HepG2 (cell line): ENCODE data around the gene RHOC. TPM values are rescaled to one million over a fixed set of nuclear protein-coding genes. Genes with fewer than 3 reads are reported as not detected.

ENCODE experiments used
- AGO2 ChIP-seq: fragments of 200-400 bp; formaldehyde crosslinking; optimal IDR thresholded peaks from 2 replicates; pipeline ENCODE3; 2017; ENCODE audit warnings: mild to moderate bottlenecking, low read depth, low read length, moderate library complexity
- BHLHE40 ChIP-seq: IDR thresholded peaks from 2 replicates; pipeline ENCODE4 v1.6.1; 2011; ENCODE audit warnings: low read length, improper control_type of control experiment
- GFI1 ChIP-seq: sonication (generic); formaldehyde crosslinking; IDR thresholded peaks from 2 replicates; pipeline ENCODE4 v1.5.0; 2020; ENCODE audit warnings: missing genetic modification reagents, mild to moderate bottlenecking, borderline replicate concordance
- GLI4 ChIP-seq: sonication (generic); formaldehyde crosslinking; IDR thresholded peaks from 2 replicates; pipeline ENCODE4 v1.5.1; 2020; ENCODE audit warnings: missing genetic modification reagents, mild to moderate bottlenecking, moderate library complexity, borderline replicate concordance
- HBP1 ChIP-seq: IDR thresholded peaks from 2 replicates; pipeline ENCODE4 v1.6.1; 2016; ENCODE audit warnings: low read depth, control low read depth
- HES4 ChIP-seq: sonication (generic); formaldehyde crosslinking; IDR thresholded peaks from 2 replicates; pipeline ENCODE4 v1.9.0; 2021; ENCODE audit warnings: mild to moderate bottlenecking, missing genetic modification reagents, borderline replicate concordance
- HNF4G ChIP-seq, 2 experiments: sonication (generic) in 1 of 2; formaldehyde crosslinking in 1 of 2; IDR thresholded peaks; 2 replicates each; pipeline versions ENCODE4 v1.4.0 to v1.6.1; 2011 to 2020; ENCODE audit warnings: borderline replicate concordance in 2 of 2, low read depth in 2 of 2, mild to moderate bottlenecking in 2 of 2, low read length in 1 of 2, missing genetic modification reagents in 1 of 2, moderate library complexity in 1 of 2
- HNRNPK ChIP-seq: fragments of 200-400 bp; formaldehyde crosslinking; IDR thresholded peaks from 2 replicates; pipeline ENCODE4 v1.6.1; 2018; ENCODE audit warnings: low read length, low read depth, moderate library complexity, mild to moderate bottlenecking; ENCODE audit not compliant: poor library complexity, severe bottlenecking
- NCOA5 ChIP-seq: sonication (generic); formaldehyde crosslinking; IDR thresholded peaks from 2 replicates; pipeline ENCODE4 v1.4.0; 2020; ENCODE audit warnings: missing genetic modification reagents
- NFE2L1 ChIP-seq: sonication (generic); formaldehyde crosslinking; IDR thresholded peaks from 2 replicates; pipeline ENCODE4 v1.4.0; 2020; ENCODE audit warnings: missing genetic modification reagents, mild to moderate bottlenecking, borderline replicate concordance
- POGK ChIP-seq: sonication (generic); formaldehyde crosslinking; conservative IDR thresholded peaks from 2 replicates; pipeline ENCODE4 v1.8.0; 2022; ENCODE audit warnings: mild to moderate bottlenecking, moderate library complexity, missing genetic modification reagents
- POLR2A ChIP-seq, 2 experiments: IDR thresholded peaks; 2 replicates each; pipeline ENCODE4 v1.6.1; 2011; ENCODE audit warnings: low read depth in 2 of 2, low read length in 2 of 2, mild to moderate bottlenecking in 1 of 2, moderate library complexity in 1 of 2; ENCODE audit not compliant: insufficient read depth in 1 of 2
- PRDM10 ChIP-seq: sonication (generic); formaldehyde crosslinking; IDR thresholded peaks from 2 replicates; pipeline ENCODE4 v1.4.0; 2020; ENCODE audit warnings: low read depth, missing genetic modification reagents
- RBFOX2 ChIP-seq: fragments of 200-400 bp; formaldehyde crosslinking; IDR thresholded peaks from 2 replicates; pipeline ENCODE4 v1.6.1; 2017; ENCODE audit warnings: low read depth, mild to moderate bottlenecking, low read length
- RBM22 ChIP-seq: fragments of 200-400 bp; formaldehyde crosslinking; optimal IDR thresholded peaks from 2 replicates; pipeline ENCODE3; 2017; ENCODE audit warnings: mild to moderate bottlenecking, low read length, moderate library complexity
- SATB2 ChIP-seq: sonication (generic); formaldehyde crosslinking; IDR thresholded peaks from 2 replicates; pipeline ENCODE4 v1.5.0; 2020; ENCODE audit warnings: missing genetic modification reagents
- ZC3H13 ChIP-seq: sonication (generic); formaldehyde crosslinking; IDR thresholded peaks from 2 replicates; pipeline ENCODE4 v1.8.1; 2023; ENCODE audit warnings: mild to moderate bottlenecking, missing genetic modification reagents, moderate library complexity
- ZNF781 ChIP-seq: sonication (generic); formaldehyde crosslinking; IDR thresholded peaks from 2 replicates; pipeline ENCODE4 v1.5.1; 2020; ENCODE audit warnings: borderline replicate concordance, mild to moderate bottlenecking, missing genetic modification reagents; ENCODE audit errors: not compliant biosample characterization
- polyA plus RNA-seq, 8 experiments: library from polyadenylated mRNA; depleted of rRNA in 3 of 8; stranded (reverse) in 7 of 8; unstranded in 1 of 8; fragments of >200 nt; fragmentation: Illumina TruSeq in 4 of 8; extraction: Trizol in 4 of 8; gene quantifications; 2 replicates each; pipeline versions ENCODE4 v1.2.1 to v1.2.3, GENCODE V29; 2011 to 2016; ENCODE audit warnings: low read depth in 4 of 8, missing spikeins in 1 of 8, mixed read lengths in 1 of 8; ENCODE audit not compliant: insufficient read depth in 1 of 8
- total RNA-seq, 5 experiments: library from RNA; depleted of rRNA; stranded (reverse); fragments of >200 nt; fragmentation: Illumina TruSeq; extraction: Trizol; gene quantifications; 2 replicates each; pipeline ENCODE4 v1.2.3, GENCODE V29; 2016; ENCODE audit warnings: low read depth in 1 of 5
- TF ChIP-seq, protein P1 (sequence below): sonication (generic); formaldehyde crosslinking; IDR thresholded peaks from 2 replicates; pipeline ENCODE4 v1.5.0; 2020; ENCODE audit warnings: missing genetic modification reagents
- TF ChIP-seq, protein P2 (sequence below): sonication (generic); formaldehyde crosslinking; IDR thresholded peaks from 2 replicates; pipeline ENCODE4 v1.4.0; 2020; ENCODE audit warnings: mild to moderate bottlenecking, missing genetic modification reagents

Gene RHOC
- total and polyA plus RNA-seq, 2 of the 13 experiments (the other 11 are each of a cell fraction or from before 2014, with no cell fraction given): 64.3 to 182 TPM

DNA sequence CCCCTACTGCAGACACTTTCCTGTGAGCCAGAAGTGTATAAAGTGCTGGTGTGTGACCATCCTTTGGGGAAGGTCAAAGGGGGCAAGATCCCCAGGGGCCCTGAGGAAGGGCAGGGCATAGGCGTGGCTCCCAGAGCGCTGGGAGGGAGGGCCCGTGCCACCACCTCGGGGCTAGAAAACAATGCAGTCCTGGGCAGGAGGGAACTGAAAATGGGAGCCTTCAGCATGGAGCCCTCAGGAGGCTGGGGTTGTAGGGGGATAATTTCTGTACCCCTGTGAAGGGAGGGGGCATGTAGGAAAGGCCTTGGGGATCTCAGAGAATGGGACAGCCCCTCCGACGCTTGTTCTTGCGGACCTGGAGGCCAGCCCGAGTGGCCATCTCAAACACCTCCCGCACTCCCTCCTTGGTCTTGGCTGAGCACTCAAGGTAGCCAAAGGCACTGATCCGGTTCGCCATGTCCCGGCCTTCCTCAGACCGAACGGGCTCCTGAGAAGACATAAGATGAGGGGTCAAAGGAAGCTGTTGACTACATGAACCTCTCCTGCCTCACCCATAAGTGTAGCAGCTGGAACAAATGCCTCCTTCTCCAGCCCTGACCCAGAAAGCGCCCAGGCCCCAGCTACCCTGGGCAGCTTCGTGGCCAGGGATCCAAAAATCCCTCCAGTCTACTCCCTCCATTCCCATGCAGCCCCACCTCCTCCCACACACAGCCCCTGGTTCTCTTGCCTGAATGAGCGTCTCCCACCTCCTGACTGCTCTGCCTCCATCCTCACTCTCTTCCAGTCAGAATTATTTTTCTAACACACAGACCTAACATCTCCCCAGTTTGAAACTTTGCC is 5.5 kb downstream of the RHOC start (continued):
- TF ChIP-seq GLI4: no peak
- TF ChIP-seq POGK (CRISPR knock-in tag): no peak
- no peak for TF ChIP-seq HNF4G (IDR thresholded peaks at IDR 0.05; ENCODE audit: borderline replicate concordance, low read depth, low read length)
- TF ChIP-seq HNF4G (CRISPR knock-in tag; IDR thresholded peaks at IDR 0.05; ENCODE audit: borderline replicate concordance, low read depth): no peak
- TF ChIP-seq SATB2 (CRISPR knock-in tag): no peak
- no peak for TF ChIP-seq NFE2L1
- TF ChIP-seq ZC3H13 (CRISPR knock-in tag): 0 out of 2 replicates have a peak, but pooled peaks have one; percentile 51
- TF ChIP-seq, protein P1, sequence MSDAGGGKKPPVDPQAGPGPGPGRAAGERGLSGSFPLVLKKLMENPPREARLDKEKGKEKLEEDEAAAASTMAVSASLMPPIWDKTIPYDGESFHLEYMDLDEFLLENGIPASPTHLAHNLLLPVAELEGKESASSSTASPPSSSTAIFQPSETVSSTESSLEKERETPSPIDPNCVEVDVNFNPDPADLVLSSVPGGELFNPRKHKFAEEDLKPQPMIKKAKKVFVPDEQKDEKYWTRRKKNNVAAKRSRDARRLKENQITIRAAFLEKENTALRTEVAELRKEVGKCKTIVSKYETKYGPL (CRISPR knock-in tag): no peak
- TF ChIP-seq, protein P2, sequence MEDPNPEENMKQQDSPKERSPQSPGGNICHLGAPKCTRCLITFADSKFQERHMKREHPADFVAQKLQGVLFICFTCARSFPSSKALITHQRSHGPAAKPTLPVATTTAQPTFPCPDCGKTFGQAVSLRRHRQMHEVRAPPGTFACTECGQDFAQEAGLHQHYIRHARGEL (CRISPR knock-in tag): 0 out of 2 replicates have a peak, but pooled peaks have one; percentile 59
- no peak for TF ChIP-seq ZNF781 (CRISPR knock-in tag)
- TF ChIP-seq GFI1 (CRISPR knock-in tag): no peak
- no peak for TF ChIP-seq NCOA5
- no peak for TF ChIP-seq PRDM10 (CRISPR knock-in tag)
- peak; percentile 92 for TF ChIP-seq AGO2
- no peak for TF ChIP-seq BHLHE40
- TF ChIP-seq HES4 (CRISPR knock-in tag): 0 out of 2 replicates have a peak, but pooled peaks have one; percentile 27
- no peak for TF ChIP-seq HBP1 (CRISPR knock-in tag)
- TF ChIP-seq HNRNPK: no peak
- TF ChIP-seq RBM22: peak; percentile 12
- peak in 1 of 2 experiments; percentile 43; a peak in 1 of 4 replicates for TF ChIP-seq POLR2A (IDR thresholded peaks at IDR 0.05; ENCODE audit: insufficient read depth in 1 of 2, low read depth in 2 of 2, low read length in 2 of 2)
- peak; percentile 40; the same call in 1 of the 2 replicates for TF ChIP-seq RBFOX2
